Heart left ventricle (tissue), 13 donors: ENCODE data around the gene KCNQ1.

Source experiments
- POLR2A ChIP-seq, 2 donors: fragments of 450-650 bp; IDR thresholded peaks; one replicate each; pipeline ENCODE4 v1.6.1; 2017; ENCODE audit warnings: antibody characterized with exemption in 2 of 2, mild to moderate bottlenecking in 2 of 2, moderate library complexity in 2 of 2
- TF ChIP-seq, protein P1 (sequence below), 12 donors: fragments of 200-600 bp; sonication (generic) in 4 of 12; IDR thresholded peaks; one replicate each; pipeline versions ENCODE4 v1.5.0 to v1.8.0; 2018 to 2022; ENCODE audit warnings: antibody characterized with exemption in 12 of 12, mild to moderate bottlenecking in 5 of 12
- donor health status: ischemic (EF 13 %, LVEDD 7.1; RV severe dilation, severe dysfunction).
- donor health status: DM: no; HTN: yes; CAD: no.
- donor health status: DM: no; HTN: no; CAD: no.
- donor health status: ischemic (EF 25% LVEDD 6.9; RV normal size, moderate dysfunction).
- donor health status: ischemic (EF 25% LVEDD 5.7; RV mildly dilated, moderate dysfunction).
- donor health status: ischemic (EF 35%, LVEDD 5.7; RV mildly dilated, moderate dysfunction).
- donor health status: nonischemic (EF 11% LVEDD 7.7; RV severe dilation, severe dysfunction).
- donor health status: DM: yes; HTN: yes; CAD: no.
- donor health status: PGD.
- donor health status: ischemic (EF 29% LVEDD 5.4; RV normal size, mild dysfunction).
- donor health status: nonischemic (EF 23%, LVEDD 6.1; RV moderate dilation, normal function).

DNA sequence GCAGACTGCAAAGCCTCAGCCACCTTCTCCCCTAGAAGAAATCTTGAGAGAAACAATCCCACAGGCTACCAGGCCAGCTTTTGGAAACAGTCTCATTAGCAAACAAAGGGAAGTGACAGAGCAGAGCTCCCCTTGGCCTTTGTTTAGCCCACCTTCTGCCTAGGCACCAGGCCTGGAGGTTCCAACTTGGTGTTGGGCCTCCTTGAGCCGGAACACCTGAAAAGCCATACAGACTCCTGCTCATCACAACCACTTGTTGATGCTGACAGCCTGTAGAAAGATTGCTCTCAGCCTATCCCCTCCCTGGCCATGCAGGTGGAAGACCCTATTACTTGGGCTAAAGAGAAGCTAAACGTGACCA lies 228.4 kb downstream of the KCNQ1 start:
- TF ChIP-seq, protein P1, sequence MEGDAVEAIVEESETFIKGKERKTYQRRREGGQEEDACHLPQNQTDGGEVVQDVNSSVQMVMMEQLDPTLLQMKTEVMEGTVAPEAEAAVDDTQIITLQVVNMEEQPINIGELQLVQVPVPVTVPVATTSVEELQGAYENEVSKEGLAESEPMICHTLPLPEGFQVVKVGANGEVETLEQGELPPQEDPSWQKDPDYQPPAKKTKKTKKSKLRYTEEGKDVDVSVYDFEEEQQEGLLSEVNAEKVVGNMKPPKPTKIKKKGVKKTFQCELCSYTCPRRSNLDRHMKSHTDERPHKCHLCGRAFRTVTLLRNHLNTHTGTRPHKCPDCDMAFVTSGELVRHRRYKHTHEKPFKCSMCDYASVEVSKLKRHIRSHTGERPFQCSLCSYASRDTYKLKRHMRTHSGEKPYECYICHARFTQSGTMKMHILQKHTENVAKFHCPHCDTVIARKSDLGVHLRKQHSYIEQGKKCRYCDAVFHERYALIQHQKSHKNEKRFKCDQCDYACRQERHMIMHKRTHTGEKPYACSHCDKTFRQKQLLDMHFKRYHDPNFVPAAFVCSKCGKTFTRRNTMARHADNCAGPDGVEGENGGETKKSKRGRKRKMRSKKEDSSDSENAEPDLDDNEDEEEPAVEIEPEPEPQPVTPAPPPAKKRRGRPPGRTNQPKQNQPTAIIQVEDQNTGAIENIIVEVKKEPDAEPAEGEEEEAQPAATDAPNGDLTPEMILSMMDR (IDR thresholded peaks at IDR 0.05) = no peak
- TF ChIP-seq POLR2A (IDR thresholded peaks at IDR 0.05) = no peak
